GM21576 (cell line): ENCODE data around the gene UBE2Z.

ENCODE experiments used
- ATAC-seq: cut with Tn5 transposase; IDR thresholded peaks from one replicate; pipeline ENCODE4 v1.9.1; 2021; ENCODE audit warnings: mild to moderate bottlenecking, moderate library complexity; ENCODE audit not compliant: unreplicated experiment

The UBE2Z gene

GRCh38 chr17:48954300-48954755 is 46.1 kb downstream of the UBE2Z start:
- ATAC-seq = no peak

- ATAC-seq = no peak
These were observed 52.8 kb downstream of the UBE2Z start for GRCh38 chr17:48960834-48961515.

- no peak for ATAC-seq
These were observed 53.5 kb downstream of the UBE2Z start for GRCh38 chr17:48961516-48962233.

- ATAC-seq = no peak
These were observed 62.0 kb downstream of the UBE2Z start for GRCh38 chr17:48970224-48970623.

- no peak for ATAC-seq
These were observed 62.9 kb downstream of the UBE2Z start for GRCh38 chr17:48970865-48971687.

GRCh38 chr17:48972749-48973097 is 64.5 kb downstream of the UBE2Z start:
- ATAC-seq = no peak

GRCh38 chr17:48973806-48974205 is 65.6 kb downstream of the UBE2Z start:
- ATAC-seq = no peak
